VCaP (cell line): ENCODE measurements around the gene TIA1.
"Not testable (repeated sequence)": the region's sequence is repeated elsewhere in the genome, so short reads cannot be mapped to it uniquely, and the experiment has no call there.

Experiments
- H3K27ac ChIP-seq: fragments of 450-650 bp; 2 replicates; pipeline ENCODE4 v1.5.1; 2017
- CTCF ChIP-seq: fragments of 450-650 bp; conservative IDR thresholded peaks from 2 replicates; pipeline ENCODE4 v1.5.1; 2017; ENCODE audit warnings: mild to moderate bottlenecking, moderate library complexity

TIA1 gene

GRCh38 chr2:70192516-70192915, 55.9 kb downstream of the TIA1 start:
- TF ChIP-seq CTCF, result no peak
- no peak overlapping the region for H3K27ac ChIP-seq

- H3K27ac ChIP-seq, result peak overlapping the region; percentile 89
- TF ChIP-seq CTCF, result no peak
These were observed 57.1 kb downstream of the TIA1 start for GRCh38 chr2:70191244-70191735.

- TF ChIP-seq CTCF, result peak; percentile 26
- H3K27ac ChIP-seq, result peak within 1 kb of the TSS; percentile 89
These were observed 57.8 kb downstream of the TIA1 start, which contains the start of gene C2orf42 for GRCh38 chr2:70190418-70191243. Gene C2orf42, minus strand, starts transcription at chr2:70191019. Its CDS starts 9,034 bp downstream, at chr2:70181985.

- no peak for TF ChIP-seq CTCF
- no peak overlapping the region for H3K27ac ChIP-seq
These were observed 60.0 kb downstream of the TIA1 start for GRCh38 chr2:70188460-70188859.

GRCh38 chr2:70187170-70187569, 61.3 kb downstream of the TIA1 start:
- H3K27ac ChIP-seq, result not testable (repeated sequence)

- no peak for TF ChIP-seq CTCF
- no peak overlapping the region for H3K27ac ChIP-seq
These were observed 65.7 kb downstream of the TIA1 start for GRCh38 chr2:70182689-70183088.

- H3K27ac ChIP-seq, result no peak overlapping the region
- TF ChIP-seq CTCF, result no peak
These were observed 67.0 kb downstream of the TIA1 start for GRCh38 chr2:70181363-70181956.

- no peak overlapping the region for H3K27ac ChIP-seq
- TF ChIP-seq CTCF, result no peak
These were observed 74.9 kb downstream of the TIA1 start for GRCh38 chr2:70173520-70173919.

GRCh38 chr2:70169654-70170245, 78.7 kb downstream of the TIA1 start:
- not testable (repeated sequence) for H3K27ac ChIP-seq
